GM18502 (cell line): ENCODE measurements around the gene ZDHHC11B.
"Not testable (repeated sequence)": the region's sequence is repeated elsewhere in the genome, so short reads cannot be mapped to it uniquely, and the experiment has no call there.

Source experiments
- ATAC-seq: cut with Tn5 transposase; IDR thresholded peaks from one replicate; pipeline ENCODE4 v1.9.1; 2021; ENCODE audit warnings: mild to moderate bottlenecking; ENCODE audit not compliant: unreplicated experiment, poor library complexity

The ZDHHC11B gene

DNA sequence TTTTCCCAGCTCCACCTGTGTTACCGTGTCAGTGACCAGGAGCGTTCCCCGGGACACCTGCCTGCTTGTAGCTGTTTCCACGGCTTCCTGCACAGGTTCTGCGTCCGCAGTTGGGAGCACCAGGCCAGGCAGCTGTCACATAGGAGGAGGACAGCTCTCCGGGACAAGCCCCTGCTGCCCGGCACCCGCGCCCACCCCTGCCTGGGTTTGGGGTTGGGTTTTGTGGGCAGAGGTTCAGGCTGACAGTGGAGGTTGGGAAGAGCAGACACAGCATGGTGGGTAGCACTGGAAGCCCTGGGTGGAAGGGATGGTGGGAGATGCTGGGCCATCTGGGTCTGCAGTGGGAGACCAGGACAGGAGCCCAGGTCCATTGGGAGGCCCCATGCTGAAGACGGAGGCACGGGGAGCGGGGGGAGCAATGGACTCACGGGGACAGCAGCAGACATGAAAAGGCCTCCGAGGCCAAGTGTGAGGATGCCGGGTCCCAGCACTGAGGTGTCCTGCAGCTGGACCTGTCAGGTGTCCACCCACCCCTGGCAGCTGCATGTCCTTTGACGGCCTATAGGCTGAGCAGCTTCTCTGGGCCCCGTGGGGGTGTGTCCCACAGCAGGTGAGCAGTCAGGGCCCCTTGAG is 2.8 kb upstream of the ZDHHC11B start:
- not testable (repeated sequence) for ATAC-seq

DNA sequence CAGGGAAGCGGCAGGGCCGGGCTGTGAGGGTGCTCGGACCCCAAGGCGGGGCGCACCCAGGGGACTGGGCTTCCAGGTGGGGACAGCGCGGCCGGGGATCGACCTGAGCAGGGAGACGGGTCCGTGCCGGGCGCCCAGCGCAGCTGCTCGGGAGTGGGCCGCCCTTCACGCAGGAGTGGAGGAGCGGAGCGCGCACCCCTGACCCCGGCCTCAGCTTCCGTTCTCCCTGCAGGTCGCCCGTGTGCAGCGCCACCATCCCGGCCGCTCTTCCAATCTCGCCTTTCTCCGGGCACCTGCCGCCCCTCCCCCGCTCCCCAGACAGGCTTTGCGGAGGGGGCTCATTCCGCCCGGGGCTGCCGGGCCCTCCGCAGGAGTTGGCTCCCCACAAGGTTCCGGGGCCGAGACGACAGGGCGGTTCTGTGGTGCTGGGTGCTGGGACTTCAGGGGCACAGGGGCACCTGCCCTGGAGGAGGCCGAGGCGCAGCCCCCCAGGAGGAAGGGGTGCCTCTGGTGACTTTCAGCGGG is 714 bp upstream of the ZDHHC11B start:
- not testable (repeated sequence) for ATAC-seq

DNA sequence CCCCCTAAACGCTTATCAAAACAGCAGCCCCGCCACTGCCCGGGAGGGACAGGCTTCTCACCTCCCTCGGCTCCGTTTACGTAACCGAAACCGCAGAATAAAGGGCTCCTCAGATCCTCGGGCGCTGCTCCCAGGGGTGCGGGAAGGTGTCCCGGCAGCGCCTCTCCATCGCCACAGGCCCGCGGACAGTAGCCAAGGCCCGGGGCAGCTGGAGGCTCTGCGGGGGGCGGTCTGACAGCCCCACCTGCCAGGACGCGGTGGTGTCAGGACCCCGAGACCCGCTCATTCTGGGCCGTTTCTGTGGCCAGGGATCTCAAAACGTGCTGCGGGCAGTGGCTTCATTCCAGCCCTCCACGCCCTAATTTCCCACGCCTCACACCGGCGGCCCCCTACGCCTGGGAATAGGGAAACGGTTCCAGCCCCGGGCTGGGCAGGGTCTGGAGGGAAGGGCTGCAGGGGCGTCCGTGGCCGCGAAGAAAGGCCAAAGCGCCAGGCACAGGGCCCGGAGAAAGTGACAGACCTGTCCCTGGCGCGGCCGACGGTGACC is 575 bp downstream of the ZDHHC11B start:
- not testable (repeated sequence) for ATAC-seq

DNA sequence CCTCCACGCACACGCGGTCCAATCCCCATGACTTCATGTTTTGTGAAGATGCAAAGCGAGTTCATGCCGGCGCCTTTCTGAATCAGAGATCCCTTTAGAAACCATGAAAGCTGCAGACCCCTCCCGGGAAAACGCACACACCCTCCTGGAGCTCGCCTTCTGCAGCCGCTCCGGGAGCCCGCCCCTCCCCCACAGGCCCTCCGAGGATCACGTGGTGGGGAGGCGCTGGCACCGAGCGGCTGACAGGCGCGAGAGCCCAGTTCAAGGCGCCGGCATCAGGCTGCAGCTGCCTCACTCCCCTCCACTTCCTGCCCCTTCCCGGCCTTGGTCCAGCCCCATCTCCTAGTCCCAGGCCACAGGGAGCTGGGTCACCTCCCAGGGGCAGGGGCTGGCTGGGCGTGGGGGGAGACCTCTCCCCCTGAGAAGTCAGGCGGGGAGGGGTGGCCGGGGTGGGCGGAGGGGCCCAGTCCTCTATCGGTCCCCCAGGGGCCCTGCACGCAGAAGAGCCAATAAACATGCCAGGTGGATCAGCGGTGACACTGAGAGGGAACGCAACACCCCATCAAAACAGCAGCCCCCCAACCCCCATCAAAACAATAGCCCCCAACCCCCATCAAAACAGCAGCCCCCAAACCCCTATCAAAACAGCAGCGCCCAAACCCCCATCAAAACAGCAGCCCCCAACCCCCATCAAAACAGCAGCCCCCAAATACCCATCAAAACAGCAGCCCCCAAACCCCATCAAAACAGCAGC is 1.3 kb downstream of the ZDHHC11B start:
- not testable (repeated sequence) for ATAC-seq

GRCh38 chr5:782356-782755 is 2.2 kb downstream of the ZDHHC11B start:
- not testable (repeated sequence) for ATAC-seq

GRCh38 chr5:780571-780970 is 4.0 kb downstream of the ZDHHC11B start:
- ATAC-seq, result not testable (repeated sequence)

DNA sequence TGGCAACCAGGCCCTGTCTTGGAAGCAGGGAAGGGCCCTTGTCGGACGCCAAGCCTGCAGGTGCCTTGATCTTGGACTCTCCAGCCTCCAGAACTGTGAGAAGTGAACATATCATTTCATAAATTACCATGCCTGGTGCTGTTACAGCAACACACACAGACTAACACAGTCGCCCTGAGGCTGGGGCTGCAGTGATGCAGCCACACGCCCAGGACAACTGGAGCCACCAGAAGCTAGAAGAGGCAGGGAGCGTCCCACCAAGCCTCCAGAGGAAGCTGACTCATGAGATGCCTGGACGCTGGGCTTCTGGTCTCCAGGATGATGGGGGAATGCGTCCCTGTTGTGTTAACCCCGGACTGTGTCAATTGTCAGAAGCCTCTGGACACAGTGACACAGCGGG is 5.6 kb downstream of the ZDHHC11B start:
- not testable (repeated sequence) for ATAC-seq

GRCh38 chr5:778421-778820 is 6.1 kb downstream of the ZDHHC11B start:
- ATAC-seq, result not testable (repeated sequence)

DNA sequence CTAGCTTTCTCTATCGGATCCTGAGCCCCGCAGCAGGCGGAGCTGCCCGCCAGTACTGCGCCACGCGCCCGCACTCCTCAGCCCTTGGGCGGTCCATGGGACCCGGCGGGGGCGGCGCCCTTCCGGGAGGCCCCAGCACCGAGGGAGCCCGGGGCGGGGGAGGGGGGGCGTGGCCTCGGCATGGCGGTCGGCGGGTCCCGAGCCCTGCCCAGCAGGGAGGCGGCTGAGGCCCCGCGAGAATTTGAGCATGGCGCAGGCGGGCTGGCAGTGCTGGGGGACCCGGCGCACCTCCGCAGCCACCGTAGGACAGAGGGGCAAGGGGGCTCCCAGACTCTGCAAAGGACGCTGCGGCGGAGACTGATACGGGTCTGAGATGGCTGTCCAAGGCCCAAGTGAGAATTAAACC is 6.8 kb downstream of the ZDHHC11B start:
- ATAC-seq, result no peak

GRCh38 chr5:776862-777711 is 7.4 kb downstream of the ZDHHC11B start:
- ATAC-seq, result no peak

DNA sequence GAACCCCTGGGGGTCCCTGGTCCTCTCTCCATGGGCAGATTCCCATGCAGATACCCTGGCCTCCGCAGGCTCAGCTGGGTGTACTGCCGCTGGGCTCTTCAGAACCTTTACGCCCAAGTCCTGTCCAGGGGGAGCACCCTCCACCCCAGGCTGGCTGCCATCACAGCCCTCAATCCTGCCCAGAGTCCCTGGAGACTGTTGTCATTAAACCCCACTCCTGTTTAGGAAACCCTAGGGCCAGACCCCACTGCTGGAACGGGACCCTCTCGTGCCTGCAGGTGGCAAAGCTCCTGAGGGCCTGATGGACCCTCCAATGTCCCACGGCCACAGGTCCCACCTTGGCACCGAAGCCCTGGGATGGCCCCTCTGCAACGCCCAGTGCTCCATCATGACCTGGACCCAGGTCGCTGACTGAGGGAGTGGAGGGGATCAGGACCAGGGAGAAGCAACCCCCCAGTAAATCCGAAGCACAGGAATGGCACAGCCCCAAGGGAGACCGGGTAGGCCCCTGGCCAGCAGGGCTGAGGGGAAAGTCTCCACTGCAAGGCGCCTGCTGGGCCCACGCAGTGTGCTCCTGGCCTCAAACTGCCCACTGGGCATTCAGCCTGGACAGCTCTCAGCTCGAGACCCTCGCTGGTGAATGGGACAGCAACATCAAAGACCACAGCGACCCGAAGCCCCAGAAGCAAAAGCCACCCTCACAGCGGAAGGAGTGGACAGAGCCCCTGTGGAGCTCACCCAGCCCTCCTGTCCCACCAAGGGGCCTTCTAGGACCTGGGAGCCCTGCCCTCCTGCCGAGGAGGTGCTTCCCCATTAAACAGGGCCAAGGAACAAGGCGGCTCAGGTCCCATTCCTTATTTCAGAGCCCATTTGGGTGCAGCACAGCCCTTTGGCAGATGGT is 8.3 kb downstream of the ZDHHC11B start:
- ATAC-seq, result no peak

DNA sequence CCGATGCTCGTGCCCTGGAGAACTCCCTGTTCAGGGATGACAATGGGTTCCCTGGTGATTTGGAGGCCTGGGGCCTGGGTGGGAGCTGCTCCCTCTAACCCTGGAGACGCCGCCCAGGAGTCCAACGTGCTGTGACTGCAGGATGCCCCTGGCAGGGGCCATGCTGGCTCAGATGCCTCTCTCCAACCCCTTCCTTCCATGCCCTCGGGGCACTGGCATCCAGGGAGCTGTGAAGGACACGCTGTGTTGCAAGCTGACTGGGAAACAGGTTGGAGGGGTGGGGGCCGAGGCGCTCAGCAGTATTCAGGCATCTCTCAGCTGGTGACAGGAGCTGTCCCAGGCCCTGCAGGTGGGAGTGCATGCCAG is 9.0 kb downstream of the ZDHHC11B start:
- ATAC-seq, result not testable (repeated sequence)

- not testable (repeated sequence) for ATAC-seq
Observed at GRCh38 chr5:774854-775505, 9.5 kb downstream of the ZDHHC11B start.

GRCh38 chr5:774304-774703 is 10.2 kb downstream of the ZDHHC11B start:
- ATAC-seq, result not testable (repeated sequence)

DNA sequence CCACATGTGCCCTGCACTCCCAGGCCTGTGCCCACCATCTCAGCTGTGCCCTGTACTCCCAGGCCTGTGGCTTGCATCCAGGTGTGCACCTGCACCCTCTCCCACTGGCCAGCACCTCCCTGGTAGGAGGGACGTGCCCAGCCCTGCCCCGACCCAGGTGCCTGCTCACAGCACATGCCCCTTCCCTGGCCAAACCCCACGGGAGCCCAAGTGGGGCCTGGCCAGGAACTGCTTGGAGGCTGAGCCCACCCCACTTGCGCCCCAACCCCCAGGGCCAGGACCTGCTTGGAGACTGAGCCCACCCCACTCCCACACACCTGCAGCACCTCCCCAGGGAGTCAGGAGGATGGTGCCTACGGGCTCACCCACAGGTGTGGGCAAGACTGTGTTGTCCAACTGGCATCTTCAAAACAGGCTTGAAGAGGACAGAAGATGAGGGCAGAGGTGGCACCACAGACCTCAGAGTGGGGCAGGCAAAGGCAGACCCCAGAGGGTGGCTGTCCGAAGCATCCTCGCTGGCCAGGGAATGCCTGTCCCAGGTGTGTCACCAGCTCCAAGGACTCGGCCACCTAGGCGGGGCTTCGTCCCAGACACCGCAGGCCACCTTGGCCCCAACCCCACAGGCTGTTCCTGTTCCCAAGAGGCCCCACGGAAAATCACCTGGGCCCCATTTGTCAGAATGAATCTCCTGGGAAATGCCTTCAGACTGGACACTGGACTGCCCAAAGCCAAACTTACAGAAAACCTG is 10.8 kb downstream of the ZDHHC11B start:
- no peak for ATAC-seq

- ATAC-seq, result not testable (repeated sequence)
Observed at GRCh38 chr5:772931-773330, 11.6 kb downstream of the ZDHHC11B start.

- ATAC-seq, result not testable (repeated sequence)
Observed at GRCh38 chr5:772547-772890, 12.0 kb downstream of the ZDHHC11B start.

- not testable (repeated sequence) for ATAC-seq
Observed at GRCh38 chr5:771841-772546, 12.5 kb downstream of the ZDHHC11B start.
